ENCODE measurements around the gene OPRM1.

OPRM1 gene

DNA sequence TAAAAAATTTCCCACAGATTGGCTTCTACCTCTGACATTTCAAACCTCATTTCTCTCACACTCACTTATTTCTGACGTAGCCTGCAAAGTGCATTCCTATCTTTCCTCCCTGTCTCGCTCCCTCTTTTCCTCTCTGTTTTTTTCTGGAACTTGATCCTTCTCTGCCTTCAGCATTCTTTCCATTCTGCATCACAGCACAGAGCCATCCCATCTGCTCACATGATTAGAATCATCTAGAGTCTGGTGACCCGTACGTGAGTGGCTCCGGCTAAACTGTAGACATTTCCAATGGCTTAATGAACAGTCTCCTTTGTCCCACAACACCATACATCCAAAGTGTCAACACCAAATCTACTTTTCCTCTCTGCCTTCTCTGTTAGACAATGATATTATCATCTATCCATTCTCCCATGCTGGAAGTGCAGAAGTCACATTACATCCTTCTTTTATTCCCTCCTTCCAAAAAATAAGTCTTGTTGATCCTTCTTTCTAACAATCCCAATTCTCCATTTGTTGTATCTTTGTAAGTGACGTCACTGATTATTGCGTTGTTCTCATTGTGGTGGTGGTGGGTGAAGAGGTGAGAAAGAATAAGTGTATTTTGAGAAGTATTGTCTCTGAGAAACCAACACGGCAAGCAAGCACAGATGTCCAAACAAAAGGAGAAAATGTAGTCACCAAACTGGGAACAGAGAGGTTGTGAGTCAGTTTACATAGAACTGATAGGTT is 41.6 kb downstream of the OPRM1 start:
- no peak for DNase-seq (ENCODE audit: low spot score)

- DNase-seq (ENCODE audit: low spot score): no peak
These were observed 47.5 kb downstream of the OPRM1 start for GRCh38 chr6:154086510-154086909.

- DNase-seq (ENCODE audit: low spot score): no peak
These were observed 53.4 kb downstream of the OPRM1 start for GRCh38 chr6:154092326-154092962.

GRCh38 chr6:154093231-154094044 is 54.4 kb downstream of the OPRM1 start:
- no peak for DNase-seq (ENCODE audit: low spot score)

DNA sequence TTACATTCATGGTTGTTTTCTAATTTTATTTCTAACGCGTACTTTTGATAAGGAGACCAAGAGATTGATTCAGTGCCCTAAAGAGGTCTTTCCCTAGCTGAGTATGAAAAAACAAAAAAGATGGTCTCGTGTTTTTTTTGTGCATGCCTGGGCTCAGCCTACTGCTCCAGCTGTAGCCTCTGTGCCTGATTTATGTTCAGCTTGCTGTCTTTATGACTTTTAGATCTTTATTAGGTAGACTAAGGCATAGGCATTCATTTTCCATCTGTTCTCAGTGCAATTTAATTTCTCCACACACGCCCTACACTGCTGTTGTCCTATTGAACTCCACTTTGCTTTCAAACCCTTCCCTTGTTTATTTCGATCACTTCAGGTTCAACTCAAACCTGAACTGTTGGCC is 56.5 kb downstream of the OPRM1 start:
- no peak for DNase-seq (ENCODE audit: low spot score)

DNA sequence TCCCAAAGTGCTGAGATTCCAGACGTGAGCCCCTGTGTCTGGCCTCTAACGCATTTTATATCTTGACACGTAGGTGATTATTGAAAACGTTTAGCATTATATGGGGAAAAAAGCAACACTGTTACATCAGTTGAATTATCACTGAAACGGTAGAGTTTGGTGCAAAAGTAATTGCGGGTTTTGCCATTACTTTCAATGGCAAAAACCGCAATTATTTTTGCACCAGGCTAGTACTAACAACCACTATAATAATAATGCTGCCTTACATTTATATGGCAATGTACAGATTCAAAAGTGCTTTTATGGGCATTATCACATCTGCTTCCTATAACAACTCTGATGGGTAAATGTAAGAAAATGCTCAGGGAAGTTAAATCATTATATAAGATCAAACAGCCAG is 57.3 kb downstream of the OPRM1 start:
- no peak for DNase-seq (ENCODE audit: low spot score)

DNA sequence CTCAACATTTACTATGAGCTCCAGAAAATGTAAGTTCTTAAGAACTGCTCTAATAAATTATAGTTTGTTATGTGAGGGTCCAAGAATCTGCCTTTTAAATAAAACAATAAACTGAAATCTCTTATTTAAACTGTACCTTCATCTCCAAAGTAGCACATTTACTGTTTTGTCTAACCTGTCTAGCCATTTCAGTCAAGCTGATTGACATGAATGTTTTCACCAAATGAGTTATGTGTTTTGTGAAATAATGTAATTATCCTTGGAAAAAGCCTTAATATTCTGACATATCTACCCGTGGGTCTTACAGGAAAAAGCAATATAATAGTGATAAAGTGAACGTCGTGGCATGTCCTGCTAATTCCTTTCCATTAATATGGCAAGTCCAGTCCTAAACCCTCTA is 57.8 kb downstream of the OPRM1 start:
- DNase-seq (ENCODE audit: low spot score): no peak

DNA sequence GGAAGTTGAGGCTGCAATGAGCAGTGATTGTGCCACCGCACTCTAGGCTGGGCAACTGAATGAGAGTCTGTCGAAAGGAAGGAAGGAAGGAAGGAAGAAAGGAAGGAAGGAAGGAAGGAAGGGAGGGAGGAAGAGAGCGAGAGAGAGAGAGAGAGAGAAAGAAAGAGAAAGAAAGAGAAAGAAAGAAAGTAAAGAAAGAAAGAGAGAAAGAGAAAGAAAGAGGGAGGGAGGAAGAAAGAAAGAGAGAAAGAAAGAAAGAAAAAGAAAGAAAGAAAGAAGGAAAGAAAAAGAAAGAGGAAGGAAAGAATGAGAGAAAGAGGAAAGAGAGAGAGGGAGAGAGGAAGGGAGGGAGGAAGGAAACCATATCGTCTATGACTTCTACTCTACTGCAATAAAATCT is 60.2 kb downstream of the OPRM1 start:
- no peak for DNase-seq (ENCODE audit: low spot score)

DNA sequence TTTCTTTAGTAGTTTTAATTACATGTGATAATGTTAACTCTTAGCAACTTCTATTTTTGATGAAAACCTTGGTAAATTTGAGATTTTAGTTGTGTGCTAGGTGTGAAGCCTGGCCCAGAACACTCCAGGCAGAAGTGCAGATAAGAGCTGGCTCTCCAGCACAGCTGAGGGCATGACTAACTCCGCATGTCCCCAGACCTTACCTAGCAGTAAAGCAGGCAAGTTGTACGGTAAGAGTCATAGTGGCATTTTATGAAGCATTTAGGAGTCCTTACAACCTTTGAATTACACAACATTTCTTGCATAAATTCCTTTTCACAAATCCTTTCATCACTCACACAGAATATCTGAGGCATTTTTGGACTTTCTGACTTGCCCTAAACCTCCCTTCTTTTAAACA is 67.2 kb downstream of the OPRM1 start:
- no peak for DNase-seq (ENCODE audit: low spot score)

DNA sequence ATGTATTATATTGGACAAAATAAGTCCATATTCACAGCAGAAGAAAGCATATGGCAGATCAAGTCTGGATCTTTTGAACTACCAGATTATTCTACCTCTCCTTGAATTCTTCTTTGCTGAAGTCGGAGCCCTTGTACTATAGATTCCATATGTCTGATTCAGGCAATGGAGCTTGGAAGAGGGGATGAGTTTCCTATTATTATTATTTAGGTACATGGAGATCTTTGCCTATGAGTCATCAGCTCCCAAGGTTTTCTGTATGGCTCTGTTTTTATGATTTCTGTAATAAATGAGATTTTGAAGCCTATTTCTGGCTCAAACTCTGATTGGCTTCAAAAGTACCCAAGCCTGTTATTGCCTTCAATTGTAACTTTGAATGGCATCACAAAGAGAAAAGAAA is 72.0 kb downstream of the OPRM1 start:
- DNase-seq (ENCODE audit: low spot score): no peak

DNA sequence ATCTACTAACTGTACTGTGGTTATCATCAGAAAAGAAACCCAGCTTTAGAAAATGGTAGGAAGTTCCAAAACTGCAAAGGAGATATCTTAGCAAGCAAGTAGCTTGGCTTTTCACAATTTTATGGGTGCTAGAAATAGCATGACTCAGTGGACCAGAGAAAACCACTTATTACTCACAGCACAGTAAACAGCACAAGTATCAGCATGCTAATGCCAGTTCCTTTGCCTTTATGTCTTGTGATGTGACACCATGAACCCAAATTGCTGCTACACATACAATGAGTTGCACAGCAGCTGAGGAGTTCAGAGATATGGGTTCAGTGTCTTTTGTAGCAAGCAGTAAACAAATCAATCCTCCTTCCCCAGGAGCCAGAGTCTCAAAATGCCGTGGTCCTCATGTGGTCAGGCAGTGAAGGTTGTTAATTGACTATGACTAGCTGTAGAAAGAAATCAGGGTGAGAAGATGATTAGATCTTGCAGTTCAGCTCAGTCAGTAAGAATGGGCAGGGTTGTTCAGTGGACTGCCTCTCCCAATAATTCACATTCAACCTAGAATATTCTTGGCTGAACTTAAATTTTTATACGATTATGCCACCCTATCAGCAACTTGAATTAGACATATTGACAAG is 73.3 kb downstream of the OPRM1 start:
- no peak for DNase-seq (ENCODE audit: low spot score)

- DNase-seq (ENCODE audit: low spot score): no peak
These were observed 74.4 kb downstream of the OPRM1 start for GRCh38 chr6:154113392-154113791.

GRCh38 chr6:154117485-154117884 is 78.4 kb downstream of the OPRM1 start:
- DNase-seq (ENCODE audit: low spot score): no peak

DNA sequence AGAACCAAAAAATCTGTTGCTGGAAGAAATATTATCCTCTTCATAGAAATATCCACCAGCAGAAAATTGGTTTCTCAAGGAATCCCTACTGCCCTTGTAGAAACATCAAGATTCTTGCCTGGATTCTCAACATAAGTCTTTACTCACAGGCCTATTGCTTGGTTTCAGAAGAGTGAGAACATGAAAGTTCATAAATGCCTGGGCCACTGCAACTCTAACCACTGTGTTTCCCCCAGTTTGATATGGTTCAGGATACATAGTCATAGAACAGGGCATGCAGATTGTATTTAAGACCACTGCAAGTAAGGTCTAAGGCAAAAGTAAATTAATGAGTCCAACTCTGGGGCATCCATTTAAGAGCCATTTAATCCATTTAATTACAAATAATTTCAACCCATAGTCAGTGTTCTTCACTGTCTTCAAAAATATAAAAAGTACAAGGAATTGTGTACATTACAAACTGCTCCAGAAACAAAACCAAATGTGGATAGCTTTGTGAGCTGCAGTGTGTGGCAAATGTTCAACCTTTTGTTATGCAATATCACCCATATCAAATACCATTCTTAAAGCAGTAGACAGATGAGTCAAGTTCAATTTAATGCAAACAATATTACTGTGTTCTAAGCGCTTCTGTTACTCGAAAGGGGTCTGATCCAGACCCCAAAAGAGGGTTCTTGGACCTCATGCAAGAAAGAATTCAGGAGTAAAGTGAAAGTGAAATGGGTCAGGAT is 83.3 kb downstream of the OPRM1 start:
- DNase-seq (ENCODE audit: low spot score): no peak

GRCh38 chr6:154123155-154123956 is 84.3 kb downstream of the OPRM1 start:
- DNase-seq (ENCODE audit: low spot score): no peak

- no peak for DNase-seq (ENCODE audit: low spot score)
These were observed 86.4 kb downstream of the OPRM1 start for GRCh38 chr6:154125421-154125820.

DNA sequence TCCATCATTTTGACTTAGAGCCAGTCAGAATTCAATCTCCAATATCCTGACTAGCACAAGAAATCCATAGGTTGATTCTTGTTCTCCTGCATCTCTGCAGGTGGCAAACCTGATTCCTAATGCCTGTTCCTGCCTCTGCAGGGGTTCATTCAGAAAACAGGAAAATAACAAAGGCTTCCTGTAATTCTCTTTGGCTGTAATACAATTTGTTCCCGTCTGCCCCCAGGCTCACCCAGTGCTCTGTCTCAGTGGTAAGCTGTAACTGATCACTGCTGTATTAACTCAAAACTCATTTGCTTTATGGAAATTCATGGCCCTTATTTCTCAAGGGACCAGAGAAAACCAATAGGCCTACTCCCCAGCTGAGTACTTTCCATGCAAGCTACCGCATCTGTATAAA is 88.6 kb downstream of the OPRM1 start:
- no peak for DNase-seq (ENCODE audit: low spot score)

DNA sequence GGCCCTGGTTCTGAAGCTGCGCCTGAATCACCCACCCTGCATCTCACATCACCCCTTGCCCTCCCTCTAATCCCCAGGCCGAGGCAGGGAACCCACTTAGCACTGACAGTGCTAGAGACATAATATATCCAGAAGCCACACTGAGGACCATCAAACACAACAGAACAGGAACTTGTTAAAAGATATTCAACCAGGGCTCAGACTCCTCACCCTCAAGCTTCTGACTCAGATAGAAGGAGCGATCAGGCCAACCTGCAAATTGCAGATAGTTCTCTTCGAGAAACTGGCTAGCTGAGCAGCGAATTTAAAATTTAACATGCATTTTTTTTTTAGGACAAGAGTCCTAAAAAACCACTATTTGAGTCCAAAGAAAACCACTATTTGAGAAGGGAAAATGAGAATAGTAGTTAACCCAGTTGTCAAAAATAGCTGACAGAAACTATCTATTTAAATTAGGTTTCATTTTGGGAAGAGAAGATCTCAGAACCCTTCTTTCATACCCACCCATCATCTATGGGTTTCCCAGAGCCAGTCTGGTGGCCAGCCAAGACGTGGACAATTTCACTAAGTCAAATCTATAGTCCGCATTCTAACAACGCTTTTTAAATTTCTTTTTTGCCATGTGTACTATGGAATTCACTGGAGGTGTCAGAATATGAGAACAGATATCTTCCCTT is 95.6 kb downstream of the OPRM1 start:
- DNase-seq (ENCODE audit: low spot score): no peak

GRCh38 chr6:154138793-154139192 is 99.8 kb downstream of the OPRM1 start:
- no peak for DNase-seq (ENCODE audit: low spot score)

DNA sequence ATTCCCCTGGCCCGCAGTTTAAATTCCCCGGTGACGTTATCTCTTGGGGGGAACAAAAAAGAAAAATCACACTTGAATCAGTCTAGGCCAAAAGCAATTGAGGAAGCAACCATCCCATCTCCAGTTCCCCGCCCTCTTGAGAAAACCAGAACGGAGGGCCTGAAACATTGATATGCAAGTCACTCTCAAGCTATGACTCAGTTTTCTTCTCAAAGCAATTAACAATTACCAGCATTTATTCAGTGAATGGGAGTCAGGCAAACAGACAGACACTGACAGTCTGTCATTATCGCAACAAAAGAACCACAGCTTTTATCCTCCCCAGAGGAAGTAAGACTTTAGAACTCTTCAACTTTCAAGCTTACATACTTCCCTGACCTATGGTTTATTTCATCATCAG is 100.9 kb downstream of the OPRM1 start:
- no peak for DNase-seq (ENCODE audit: low spot score)
